HG02763 (cell line): ENCODE measurements around the gene TMSB10.
A peak's percentile ranks its signal among the peaks of the same experiment; 100 is the strongest.
"Not testable (repeated sequence)": the region's sequence is repeated elsewhere in the genome, so short reads cannot be mapped to it uniquely, and the experiment has no call there.

Source experiments
- ATAC-seq: cut with Tn5 transposase; IDR thresholded peaks from one replicate; pipeline ENCODE4 v1.9.1; 2021; ENCODE audit warnings: mild to moderate bottlenecking, moderate library complexity; ENCODE audit not compliant: unreplicated experiment

The TMSB10 gene

DNA sequence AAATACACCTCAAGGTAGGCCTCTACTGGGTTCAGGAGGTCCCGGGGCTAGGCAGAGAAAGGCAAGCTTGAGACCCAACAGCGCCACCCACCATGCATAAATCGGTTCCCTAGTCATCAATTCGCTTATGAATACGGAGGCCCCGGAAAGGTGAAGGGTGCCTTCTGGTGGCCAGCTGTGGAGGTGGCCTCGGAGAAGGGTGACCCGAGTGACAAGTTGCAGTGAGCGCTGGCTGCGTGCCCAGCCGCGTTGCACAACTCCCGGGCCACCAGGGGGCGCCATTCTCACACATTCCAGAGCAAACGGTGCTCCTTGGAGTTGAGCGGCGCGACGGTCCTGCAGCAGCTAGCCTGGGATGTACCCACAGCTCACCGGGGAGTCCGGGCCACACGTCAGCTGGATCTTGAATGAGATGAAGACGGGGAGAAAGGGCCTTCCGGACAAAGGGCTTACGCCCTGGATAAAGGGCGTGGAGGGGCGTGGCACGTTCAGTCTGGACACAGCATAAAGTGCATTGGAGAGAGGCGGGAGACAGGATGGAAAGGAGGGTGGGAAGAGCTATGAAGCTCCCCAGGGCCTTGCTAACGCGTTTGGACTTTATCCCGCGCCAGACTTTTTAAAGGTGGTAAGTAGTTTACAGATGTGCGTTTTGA is 20.4 kb downstream of the TMSB10 start:
- peak; percentile 76 for ATAC-seq

DNA sequence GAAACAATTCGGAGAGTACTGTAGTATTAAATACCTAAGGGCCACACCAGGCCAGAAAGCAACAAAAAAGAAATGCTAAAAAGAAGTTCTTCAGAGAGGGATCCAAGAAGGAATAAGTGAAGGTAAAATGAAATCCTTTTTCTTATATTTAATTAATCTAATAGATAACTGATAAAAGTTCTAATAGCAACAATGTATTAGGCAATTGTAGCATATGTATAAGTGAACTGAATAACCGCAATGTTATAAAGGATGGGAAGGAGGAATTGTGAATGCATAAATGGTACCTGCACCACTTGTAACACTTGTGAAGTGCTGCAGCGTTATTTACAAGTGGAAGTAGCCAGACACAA is 21.8 kb downstream of the TMSB10 start:
- no peak for ATAC-seq

DNA sequence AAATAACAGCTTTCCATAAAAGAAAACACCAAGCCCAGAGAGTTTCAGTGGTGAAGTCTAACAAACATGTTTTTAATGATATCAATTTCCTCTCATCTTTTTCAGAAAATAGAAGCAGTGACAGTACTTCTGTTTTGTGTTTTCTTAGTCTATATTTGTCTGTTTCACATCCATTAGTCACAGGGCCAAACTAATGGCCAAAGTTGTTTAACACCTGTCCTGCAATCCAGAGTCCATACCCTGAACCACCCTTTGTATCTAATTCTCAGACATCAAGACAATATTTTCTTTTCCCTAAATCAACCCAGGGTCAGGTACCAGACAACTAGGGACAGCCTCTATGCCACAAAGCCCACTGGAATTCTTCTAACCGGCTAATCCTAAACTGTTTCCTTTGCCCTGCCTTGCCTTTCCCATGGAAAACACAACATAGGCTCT is 25.9 kb downstream of the TMSB10 start:
- peak; percentile 47 for ATAC-seq

DNA sequence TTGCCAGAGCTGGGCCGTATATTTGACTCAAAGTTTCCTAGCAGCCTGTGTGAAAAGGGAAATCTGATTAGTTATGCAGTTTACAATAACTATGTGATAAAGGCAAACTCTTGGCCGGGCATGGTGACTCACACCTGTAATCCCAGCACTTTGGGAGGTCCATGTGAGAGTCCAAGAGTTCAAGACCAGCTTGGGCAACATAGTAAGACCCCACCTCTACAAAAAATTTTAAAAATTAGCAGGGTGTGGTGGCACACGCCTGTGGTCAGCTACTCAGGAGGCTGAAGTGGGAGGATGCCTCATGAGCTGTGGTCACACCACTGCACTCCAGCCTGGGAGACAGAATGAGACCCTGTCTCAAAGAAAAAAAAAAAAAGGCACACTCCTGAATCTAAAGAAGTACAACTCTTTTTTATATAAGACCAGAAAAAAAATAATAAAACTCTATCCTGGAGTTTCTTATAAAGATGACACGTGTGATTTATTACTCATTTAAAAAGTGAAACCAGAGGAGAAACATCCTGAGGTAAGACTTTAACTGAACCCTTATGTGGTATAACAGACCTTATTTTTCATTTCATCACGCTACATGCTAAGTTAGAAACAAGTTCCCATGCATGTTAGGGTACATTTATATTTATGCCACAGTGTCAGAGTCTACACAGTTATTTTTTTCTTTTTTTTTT is 32.9 kb downstream of the TMSB10 start:
- ATAC-seq, result peak; percentile 22

DNA sequence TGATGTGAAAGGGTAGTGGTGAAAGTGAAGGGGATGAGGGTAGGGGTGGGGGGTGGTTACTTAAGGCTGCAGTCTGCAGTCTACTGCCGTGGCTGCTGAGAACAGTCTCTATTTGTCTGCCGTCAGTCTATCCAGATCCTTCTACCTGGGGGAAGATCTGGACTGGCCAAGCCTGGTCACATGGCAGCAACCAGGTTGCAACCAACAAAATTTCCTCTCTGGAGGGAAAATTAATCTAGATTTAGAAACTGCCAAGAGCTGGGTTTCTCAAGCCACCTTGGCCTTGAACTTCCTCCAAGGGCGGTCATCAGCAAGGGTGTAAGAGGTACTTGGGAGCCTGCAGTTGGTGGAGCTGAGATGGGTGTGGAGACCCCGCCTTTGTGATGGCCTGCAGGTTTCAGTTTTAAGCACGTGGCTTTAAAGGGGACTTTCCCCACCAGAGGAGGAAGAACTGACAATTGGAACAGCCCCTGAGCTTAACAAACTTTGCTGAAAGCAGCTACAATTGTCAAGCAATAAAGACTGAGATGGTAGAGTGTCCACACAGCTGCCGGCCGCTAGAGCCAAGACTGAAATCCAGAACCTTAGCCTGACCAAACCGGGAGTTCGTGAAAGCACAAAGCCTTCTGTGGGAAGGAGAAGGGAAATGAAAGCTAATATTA is 34.1 kb downstream of the TMSB10 start:
- ATAC-seq, result peak; percentile 86

DNA sequence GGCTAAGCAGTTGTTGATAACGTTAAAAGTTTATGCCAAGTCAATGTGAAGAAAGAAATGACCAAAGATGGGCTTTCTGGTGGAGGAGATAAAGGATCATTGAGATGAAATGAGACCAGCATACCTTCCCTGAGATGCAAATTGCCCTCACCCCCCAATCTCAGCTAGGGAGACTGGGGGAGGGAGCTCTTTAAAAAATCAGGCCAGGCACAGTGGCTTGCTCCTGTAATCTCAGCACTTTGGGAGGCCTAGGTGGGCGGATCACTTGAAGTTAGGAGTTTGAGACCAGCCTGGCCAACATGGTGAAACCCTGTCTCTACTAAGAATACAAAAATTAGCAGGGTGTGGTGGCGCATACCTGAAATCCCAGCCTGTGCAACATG is 34.6 kb downstream of the TMSB10 start:
- ATAC-seq, result no peak

DNA sequence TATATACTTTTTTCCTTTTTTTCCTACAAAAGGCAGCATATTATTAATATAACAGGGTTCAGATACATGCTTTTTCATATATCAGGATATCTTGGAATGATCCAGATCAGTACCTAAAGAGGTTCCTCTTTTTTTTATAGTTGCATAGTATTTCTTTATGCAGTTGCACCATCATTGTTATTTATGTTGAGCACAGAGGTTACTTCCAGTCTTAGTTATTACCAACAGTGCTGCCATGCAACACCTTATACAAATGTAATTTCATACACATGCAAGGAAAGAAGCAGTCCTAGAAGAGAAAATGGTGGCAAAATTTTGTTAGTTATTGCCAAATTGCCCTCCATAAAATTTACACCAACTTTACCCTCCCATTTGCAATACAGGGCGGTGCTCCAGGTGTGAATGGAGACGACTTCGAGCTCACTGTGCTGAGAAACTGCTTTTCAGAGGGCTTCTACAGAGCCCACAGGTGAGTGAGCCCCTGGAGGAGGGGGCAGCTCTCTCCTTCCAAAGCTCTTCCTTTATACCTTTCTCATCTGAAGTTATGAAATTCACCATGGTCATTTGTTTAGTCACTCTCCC is 35.5 kb downstream of the TMSB10 start:
- ATAC-seq, result no peak

DNA sequence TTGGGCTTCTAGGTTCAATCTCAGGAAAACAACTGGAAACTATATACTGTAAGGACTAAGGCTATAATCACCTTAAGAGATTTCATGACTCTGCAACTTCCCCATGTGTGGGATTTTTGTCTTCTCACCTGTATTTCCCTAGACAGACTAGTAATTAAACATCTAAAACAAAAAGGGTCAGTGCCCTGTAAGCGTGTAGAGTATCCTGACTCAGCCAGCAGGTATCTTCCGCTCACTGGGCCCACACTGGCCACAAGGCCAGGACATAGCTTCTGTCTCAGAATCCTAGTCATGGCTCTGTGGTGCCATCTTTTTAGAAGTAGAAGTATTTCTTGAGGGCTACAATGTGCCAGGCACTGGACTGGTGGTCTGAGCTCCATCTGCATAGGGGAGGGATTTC is 36.7 kb downstream of the TMSB10 start:
- ATAC-seq, result no peak

DNA sequence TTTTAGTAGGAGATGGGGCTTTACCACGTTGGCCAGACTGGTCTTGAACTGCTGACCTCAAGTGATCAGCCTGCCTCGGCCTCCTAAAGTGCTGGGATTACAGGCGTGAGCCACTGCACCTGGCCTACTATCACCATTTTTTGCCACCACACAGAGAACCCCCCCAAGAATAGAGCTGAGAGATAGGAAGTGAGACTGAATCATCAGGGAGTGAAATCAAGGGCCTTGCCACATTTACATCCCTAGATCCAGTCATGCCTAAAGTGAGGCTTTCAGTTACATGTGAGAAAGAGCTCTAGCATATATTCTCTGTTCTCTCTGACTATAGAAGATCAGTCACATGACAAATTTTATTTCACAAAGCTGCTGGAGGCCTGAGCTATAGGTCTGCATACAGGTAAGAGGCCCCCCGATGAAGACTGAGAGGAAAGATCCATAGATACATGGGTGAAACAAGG is 37.5 kb downstream of the TMSB10 start:
- peak; percentile 29 for ATAC-seq

DNA sequence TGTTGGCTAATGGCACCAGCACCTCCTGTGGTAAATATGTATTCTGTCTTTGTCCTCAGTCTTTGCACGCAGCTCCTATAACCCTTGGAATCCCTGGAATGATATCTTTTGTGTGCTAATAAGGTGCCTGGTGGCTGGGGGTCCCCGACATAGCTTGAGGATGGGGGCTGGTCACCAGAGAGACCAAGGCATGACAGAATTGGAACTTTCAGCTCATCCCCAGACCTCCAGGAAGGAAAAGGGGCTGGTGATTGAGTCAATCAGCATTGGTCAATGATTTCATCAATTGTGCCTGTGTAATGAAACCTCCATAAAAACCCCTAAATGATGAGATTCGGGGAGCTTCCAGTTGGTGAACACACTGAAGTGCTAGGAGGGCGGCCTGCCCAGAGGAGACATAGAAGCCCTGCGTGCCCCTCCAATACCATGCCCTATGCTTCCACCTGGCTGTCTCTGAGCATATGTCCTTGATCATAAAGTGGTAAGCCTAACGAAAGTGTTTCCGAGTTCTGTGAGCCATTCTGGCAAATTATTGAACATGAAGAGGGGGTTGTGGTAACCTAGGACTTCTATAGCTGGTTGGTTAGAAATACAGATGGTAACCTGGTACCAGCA is 38.9 kb downstream of the TMSB10 start:
- ATAC-seq, result no peak

DNA sequence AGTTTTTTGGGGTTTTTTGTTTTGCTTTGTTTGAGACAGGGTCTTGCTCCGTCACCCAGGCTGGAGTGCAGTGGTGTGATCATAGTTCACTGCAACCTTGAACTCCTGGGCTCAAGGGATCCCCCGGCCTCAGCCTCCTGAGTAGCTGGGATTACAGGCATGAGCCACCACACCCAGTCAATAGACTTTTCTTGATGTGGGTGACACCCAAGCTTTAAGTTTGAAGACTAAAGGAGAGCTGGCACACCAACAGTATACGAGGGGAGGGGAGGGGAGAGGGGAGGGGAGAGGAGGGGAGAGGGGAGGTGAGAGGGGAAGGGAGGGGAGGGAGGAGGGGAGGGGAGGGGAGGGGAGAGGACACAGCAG is 40.4 kb downstream of the TMSB10 start:
- ATAC-seq, result not testable (repeated sequence)

DNA sequence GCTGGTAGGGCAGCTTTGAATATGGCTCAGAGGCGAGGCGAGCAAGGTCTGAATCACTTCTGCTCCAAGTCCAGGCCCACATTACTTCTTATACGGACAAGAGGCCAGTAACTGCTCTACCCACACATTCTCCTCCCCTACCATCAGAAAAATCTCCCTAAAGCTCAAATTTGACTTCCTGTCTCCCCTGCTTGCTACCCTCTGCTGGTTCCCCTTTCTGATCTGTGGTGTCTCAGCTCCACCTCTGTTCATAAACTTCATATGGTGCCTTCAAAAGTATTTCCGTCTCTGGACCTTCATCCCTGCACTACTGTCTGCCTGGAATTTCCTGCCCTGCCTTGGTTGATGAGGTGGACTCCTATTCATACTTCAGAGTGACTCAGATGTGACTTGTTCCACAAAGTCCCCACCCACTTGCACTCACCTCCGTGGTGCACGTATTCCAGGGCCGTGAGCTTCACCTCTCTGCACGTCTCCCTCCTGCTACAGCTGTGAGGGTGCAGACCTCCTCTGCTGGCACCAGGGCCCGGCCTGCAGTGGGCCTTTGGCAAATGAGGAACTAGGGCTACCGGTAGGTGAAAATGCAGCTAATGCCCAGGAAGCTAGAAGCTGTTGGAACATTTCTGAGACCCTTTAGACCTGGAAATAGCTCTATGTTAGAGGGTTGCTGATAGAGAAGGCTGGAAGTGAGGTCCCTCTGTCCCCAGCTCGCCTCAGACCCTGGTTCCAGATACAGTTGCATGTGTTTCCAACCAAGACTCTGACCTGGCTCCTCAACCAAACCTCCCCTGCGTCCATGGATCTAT is 41.0 kb downstream of the TMSB10 start:
- ATAC-seq, result peak; percentile 64

DNA sequence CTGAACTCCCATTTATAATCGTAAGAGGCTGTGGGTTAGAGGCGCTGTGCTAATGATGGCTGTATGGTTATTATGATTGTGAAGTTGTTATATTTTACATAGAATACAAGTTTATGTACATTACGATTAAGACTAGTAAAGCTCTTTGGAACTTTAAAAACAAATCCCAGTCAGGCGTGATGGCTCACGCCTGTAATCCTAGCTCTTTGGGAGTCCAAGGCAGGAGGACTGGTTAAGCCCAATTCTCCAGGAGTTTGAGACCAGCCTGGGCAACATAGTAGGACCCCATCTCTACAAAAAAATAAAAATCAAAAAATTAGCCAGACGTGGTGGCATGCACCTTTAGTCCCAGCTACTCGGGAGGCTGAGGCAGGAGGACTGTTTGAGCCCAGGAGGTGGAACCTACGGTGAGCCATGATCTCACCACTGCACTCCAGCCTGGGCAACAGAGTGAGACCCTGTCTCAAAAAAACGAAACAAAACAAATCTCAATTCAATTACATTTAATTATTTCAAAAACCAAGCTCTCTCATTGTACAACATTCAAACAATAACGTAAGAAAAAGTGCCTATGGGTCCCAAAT is 41.6 kb downstream of the TMSB10 start:
- ATAC-seq, result no peak

DNA sequence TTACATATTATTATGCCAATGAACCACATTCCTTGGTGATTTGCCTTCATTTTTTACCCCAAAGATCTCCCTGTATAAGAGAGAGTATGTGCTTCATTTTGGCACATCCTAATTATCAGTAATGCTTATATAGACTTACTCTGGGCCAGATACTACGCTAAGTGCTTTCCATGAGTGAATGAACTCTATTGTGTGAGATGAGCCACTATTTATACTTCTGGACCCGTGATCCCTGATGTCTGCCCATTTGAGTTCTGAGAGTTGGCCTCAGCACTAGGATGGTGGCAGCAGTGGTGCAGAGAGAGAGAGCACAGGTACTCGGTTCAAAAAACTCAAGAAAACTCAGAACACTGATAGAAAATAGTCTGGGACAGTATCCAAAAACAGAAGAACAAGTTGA is 48.1 kb downstream of the TMSB10 start:
- ATAC-seq, result no peak

DNA sequence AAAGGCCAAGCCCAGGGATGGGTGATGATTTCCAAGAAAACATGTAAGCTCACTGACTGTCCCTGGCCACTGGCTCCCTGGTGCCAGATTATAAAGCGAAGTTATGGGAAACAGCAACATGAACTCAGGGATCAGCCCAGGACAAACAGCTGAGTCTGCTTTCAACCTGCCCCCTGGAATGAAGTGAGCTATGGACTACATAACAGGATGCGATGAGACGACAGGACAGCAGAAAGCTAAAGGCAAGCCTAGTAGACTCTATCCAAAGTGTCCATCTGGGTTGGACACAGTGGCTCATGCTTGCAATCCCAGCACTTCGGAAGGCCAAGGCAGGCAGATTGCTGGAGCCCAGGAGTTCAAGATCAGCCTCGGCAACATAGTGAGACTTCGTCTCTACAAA is 48.9 kb downstream of the TMSB10 start:
- no peak for ATAC-seq
